HG03139 (cell line): ENCODE results near the gene IDUA.

Source experiments
- ATAC-seq: cut with Tn5 transposase; IDR thresholded peaks from one replicate; pipeline ENCODE4 v1.9.1; 2021; ENCODE audit not compliant: unreplicated experiment

IDUA gene

GRCh38 chr4:1013225-1014073 is 26.6 kb downstream of the IDUA start:
- ATAC-seq, result no peak

GRCh38 chr4:1014291-1015167 is 27.7 kb downstream of the IDUA start:
- ATAC-seq, result no peak

DNA sequence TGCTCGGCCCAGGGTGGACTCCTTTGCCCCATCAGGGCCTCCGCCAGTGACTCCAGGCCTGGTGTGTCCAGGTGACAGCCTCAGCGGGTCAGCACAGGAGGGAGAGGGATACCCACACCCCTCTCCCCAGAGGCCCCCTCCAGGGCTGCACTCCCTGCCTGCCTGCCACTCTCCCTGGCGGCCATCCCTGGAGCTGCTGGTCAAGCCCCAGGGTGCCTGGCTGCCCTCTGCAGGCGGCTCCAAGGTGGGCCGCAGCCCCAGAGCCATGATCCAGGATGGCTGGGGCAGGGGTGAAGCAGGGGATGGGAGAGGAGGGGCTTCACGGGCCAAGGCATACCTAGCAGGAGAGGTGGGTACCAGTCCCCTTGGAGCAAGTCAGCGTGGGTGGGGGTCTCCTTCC is 28.3 kb downstream of the IDUA start:
- ATAC-seq, result no peak

DNA sequence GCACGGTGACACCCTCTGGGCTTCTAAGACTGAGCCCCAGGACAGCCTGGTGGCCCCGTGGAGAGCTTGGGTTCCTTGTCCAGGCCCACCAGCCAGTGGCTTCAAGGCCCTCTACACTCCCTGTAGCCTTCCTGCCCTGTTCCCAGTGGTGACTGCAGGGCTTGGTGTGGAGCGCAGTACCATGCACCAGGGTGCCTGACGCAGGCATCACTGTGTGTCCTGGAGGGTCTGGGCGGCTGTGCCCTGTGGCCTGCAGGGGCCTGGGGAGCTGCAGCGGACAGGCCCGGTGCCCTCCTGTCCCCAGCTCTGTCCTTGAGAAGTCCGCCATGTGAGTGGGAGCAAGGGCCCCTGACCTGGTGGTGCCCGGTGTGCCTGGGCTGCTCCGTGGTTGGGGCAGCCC is 28.9 kb downstream of the IDUA start:
- ATAC-seq, result no peak

- ATAC-seq, result no peak
Measured at GRCh38 chr4:1017211-1017610, 30.4 kb downstream of the IDUA start.

DNA sequence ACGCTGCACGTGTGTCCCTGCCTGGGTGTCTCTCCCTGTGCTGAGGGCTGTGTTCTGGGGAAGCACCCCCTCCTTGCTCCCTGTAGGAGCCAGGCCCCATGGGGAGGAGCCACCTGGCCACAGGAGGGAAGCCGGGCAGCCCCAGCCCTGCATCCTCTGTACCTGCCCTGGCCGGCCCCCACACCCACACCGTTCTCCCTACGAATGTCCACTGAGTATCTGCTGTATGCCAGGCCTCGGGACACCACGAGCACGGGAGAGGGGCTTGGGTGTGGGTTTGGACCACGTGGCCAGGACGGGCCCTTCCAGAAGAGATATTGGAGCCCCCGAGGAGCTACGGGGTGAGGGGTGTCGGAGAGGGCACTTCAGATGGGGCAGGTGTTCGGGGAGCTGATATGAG is 30.9 kb downstream of the IDUA start:
- ATAC-seq, result no peak

GRCh38 chr4:1018147-1019020 is 31.5 kb downstream of the IDUA start:
- no peak for ATAC-seq

- ATAC-seq, result no peak
Measured at GRCh38 chr4:1019320-1019719, 32.5 kb downstream of the IDUA start.

DNA sequence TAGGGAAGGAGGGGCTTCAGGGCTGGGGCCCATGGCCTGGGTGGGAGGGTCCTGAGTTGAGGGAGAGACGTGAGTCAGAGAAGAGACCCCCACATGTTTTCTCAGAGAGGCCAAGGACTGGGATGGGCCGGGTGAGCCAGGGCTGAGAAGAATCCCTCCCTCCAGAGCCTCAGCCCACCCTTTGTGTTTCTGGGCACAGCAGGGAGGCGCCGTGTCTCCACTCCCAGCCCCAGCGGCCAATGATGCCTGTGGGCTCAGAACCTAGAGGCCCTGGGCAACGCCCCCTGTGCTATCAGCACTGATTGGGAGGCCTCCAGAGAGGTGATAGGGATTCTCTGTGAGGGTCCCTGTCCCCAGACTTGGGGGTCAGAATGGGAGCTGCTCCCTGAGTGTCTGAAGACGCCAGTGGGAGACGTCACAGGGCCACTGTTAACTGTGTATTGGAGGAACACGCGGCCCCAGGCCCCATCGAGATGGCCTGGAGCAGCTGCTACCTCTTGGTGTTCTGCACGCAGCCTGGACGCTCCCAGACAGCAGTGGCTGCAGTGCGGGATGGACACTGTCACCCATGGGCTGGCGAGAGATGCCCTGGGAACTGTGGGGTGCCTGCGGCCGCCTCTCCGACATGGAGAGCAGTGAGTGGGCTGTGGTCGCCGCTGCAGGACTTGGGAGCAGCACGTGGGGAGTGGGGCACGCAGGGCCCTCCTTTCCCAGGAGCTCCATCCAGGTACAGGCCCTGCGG is 33.1 kb downstream of the IDUA start:
- ATAC-seq, result no peak

DNA sequence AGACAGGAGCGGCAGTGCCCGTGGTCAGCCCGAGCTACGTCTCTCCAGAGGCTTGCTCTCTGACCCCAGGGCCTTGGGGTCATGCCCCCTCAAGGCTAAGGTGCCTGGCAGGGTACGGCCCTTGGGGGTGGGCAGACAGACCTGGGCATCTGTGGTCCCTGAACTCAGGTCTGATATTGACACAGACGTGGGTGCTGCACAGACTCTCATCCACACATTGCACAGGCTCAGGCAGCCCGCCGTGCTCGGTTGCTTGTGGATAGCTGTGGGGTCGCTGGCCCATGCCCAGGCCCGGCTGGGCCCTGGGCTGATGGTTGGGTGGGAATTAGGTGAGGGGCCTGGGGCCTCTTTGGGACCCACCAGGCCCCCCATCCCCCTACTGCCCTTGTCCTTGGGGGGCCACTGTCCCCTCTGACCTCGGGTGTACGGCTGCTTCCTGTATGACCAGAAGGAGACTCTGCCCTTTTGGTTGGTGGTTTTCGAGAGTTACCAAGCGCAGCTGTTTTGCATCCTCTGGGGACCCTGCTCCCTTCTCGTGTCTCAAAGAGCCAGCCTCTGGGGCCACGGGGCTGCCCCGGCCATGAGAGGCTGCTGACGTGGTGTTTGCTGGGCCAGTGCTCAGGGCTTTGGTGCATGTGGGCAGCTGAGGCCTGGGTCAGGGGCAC is 34.7 kb downstream of the IDUA start:
- ATAC-seq, result peak; percentile 70

DNA sequence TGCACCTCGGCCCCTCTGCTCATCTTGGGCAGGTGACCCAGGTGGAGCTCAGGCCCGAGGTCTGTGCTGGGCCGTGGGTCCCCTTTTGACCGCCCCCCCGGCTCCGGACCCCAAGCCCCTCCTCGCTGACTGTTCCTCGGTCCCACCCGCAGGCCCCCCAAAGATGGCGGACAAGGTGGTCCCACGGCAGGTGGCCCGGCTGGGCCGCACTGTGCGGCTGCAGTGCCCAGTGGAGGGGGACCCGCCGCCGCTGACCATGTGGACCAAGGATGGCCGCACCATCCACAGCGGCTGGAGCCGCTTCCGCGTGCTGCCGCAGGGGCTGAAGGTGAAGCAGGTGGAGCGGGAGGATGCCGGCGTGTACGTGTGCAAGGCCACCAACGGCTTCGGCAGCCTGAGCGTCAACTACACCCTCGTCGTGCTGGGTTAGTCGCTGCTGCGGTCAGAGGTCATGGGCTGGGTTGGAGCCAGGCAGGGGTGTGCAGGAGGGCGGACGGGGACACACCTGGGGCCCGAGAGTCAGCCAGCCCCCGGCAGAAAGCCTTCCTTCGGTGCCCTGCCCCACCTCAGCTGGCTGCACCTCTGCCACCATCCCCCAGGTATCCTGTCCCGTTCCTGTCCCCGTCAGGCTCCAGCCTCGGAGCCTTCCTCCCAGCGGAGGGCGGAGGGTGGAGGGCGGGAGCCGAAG is 35.4 kb downstream of the IDUA start:
- no peak for ATAC-seq

DNA sequence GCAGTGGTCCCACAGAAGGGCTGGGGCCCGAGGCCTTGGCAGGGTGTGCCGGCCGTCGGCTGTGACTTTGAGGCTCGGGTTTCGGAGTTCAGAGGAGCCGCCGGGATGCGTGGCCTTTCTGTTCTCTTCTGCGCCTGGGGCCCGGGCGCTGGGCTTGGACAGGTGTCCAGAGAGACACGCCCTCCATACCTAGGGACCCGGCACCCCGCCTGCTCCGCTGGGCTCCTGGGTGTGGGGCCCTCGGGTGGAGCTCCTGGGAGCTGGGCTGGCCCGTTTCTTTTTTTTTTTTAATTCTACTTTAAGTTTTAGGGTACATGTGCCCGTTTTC is 35.9 kb downstream of the IDUA start:
- no peak for ATAC-seq

DNA sequence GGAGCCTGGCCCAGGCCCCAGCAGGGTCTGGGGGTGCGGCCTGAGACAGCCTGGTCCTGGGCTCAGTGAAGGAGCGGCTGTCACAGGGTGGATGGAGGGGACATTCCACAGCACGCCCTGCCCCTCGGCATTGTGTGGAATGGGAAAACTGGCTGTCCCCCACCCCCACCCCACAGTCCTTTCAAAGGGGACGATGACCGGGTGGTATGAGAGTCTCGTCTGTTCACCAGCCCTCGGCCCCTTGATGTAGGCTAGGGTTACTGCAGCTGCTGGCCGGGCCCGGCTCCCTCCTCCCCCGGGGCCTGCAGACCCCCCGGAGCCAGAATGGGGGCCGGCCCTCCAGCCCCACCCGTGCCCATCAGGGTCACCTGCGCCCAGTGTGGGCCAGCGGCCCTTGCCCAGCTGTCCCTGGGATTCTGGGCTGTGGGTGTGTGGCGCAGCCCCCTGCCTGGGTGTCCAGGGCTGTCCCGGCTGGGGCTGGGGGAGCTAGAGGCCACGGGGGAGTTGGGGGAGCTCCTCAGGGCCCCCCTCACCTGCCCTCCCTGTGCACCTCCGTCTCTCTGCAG is 36.3 kb downstream of the IDUA start:
- no peak for ATAC-seq

DNA sequence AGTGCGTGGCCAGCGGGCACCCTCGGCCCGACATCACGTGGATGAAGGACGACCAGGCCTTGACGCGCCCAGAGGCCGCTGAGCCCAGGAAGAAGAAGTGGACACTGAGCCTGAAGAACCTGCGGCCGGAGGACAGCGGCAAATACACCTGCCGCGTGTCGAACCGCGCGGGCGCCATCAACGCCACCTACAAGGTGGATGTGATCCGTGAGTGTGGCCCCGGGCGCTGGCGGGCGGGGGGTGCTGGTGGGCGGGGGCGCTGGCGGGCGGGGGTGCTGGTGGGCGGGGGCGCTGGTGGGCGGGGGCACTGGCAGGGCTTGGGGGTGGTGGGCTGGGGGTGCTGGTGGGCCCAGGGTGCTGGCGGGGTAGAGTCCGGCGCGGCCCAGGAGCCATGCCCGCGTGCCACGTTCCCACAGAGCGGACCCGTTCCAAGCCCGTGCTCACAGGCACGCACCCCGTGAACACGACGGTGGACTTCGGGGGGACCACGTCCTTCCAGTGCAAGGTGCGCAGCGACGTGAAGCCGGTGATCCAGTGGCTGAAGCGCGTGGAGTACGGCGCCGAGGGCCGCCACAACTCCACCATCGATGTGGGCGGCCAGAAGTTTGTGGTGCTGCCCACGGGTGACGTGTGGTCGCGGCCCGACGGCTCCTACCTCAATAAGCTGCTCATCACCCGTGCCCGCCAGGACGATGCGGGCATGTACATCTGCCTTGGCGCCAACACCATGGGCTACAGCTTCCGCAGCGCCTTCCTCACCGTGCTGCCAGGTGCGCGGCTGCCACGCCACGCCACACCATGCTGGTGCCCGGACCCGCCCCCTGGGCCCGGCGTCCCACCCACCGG is 37.3 kb downstream of the IDUA start:
- ATAC-seq, result no peak

GRCh38 chr4:1024882-1025545 is 38.2 kb downstream of the IDUA start:
- ATAC-seq, result no peak

DNA sequence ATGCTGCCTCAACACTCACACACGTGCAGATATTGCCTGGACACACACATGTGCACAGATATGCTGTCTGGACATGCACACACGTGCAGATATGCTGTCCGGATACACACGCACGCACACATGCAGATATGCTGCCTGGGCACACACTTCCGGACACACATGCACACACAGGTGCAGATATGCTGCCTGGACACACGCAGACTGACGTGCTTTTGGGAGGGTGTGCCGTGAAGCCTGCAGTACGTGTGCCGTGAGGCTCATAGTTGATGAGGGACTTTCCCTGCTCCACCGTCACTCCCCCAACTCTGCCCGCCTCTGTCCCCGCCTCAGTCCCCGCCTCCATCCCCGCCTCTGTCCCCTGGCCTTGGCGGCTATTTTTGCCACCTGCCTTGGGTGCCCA is 39.3 kb downstream of the IDUA start:
- ATAC-seq, result no peak

DNA sequence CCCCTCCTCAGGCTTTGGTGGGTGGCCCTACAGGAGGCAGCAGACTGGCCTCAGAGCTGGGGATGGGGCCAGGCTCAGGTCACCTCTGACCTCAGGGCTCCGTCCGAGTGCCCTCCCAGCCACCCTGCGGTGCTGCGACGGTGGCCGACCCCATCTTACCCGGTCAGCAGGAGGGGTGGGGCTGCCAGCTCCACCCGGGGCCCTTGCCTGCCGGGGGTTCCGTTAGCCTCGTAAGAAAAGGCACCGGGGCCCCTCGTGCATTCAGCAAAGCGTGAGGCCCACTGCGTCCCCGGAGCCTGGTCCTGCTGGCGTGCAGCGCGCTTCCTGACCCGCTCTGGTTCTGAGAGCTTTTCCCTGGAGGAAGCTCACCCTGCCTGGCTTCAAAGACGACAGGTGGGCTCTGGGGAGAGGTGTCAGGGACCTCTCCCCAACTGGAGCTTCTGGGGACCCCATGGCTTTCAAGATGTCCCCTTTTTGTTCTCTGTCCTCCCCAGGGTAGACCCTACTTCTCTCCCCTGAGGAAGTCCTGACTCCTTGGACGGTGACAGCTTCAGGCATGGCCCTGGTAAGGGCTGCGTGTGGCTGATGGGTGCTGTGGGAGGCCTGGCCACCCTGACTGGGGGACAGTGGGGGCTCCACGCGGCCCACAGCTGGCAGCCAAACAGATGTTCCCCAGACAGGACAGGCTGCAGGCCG is 40.5 kb downstream of the IDUA start:
- no peak for ATAC-seq
